Measurements from ENCODE around the gene NHSL2.

Gene NHSL2

DNA sequence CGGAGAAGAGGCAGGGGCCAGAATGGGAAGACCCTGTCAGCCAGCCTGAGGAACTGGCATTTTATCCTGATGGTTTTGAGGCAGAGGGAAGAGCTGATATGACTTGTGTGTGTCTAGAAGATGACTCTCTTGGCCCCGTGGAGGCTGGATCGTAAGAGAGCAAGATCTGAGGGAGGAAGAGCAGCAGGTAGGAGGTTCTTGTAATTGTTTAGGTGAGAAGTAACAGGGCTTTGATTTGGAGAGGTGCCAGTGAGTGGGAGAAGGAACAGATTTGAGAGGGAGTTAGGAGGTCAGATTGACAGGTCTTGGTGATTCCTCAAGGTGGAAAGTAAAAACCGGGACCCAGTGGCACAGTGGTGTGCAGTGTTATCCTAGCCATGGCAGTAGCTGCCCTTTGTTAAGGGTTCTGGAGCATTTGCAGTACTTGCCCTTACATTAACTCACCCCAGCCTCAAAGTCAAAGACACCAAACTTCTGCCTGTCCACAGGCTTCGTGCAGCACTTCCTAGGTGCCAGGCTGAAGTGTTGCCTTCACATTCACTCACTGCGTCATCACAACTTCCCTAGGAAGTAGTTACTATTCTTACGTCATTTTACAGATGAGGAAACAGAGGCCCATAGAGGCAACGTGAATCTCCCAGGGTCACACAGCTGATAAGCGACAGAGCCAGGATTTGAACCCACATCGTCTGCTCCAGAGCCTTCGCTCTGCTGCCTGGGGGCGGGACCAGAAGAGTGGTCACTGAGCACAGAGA, 197.4 kb downstream of the NHSL2 start:
- TF ChIP-seq, protein P1, sequence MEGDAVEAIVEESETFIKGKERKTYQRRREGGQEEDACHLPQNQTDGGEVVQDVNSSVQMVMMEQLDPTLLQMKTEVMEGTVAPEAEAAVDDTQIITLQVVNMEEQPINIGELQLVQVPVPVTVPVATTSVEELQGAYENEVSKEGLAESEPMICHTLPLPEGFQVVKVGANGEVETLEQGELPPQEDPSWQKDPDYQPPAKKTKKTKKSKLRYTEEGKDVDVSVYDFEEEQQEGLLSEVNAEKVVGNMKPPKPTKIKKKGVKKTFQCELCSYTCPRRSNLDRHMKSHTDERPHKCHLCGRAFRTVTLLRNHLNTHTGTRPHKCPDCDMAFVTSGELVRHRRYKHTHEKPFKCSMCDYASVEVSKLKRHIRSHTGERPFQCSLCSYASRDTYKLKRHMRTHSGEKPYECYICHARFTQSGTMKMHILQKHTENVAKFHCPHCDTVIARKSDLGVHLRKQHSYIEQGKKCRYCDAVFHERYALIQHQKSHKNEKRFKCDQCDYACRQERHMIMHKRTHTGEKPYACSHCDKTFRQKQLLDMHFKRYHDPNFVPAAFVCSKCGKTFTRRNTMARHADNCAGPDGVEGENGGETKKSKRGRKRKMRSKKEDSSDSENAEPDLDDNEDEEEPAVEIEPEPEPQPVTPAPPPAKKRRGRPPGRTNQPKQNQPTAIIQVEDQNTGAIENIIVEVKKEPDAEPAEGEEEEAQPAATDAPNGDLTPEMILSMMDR (IDR thresholded peaks at IDR 0.05; ENCODE audit: insufficient read depth, low read depth, low read length, missing control alignments): no peak
- no peak for DNase-seq (ENCODE audit: low read depth)
- no peak overlapping the region for H3K4me3 ChIP-seq (ENCODE audit: low read depth, low read length)

DNA sequence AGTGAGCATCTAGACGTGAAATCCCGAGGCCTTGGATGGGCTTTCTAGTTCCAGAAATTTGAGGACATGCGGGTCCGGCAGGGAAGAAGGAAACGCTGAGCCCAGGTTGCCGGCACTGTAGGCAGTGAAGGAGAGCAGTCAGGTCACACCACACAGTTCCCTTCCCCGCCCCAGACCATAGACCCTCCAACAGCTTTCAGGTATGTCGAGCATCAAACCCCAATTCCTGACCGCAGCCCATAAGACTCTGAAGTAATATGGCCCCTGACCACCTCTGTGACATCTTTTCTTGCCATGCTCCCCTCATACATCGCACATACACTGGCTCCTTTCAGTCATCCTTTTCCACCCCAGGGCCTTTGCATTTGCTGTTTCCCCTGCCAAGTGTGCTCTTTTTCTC, 198.0 kb downstream of the NHSL2 start:
- TF ChIP-seq, protein P1 (IDR thresholded peaks at IDR 0.05; ENCODE audit: insufficient read depth, low read depth, low read length, missing control alignments): no peak
- no peak for DNase-seq (ENCODE audit: low read depth)
- H3K4me3 ChIP-seq (ENCODE audit: low read depth, low read length): no peak overlapping the region

DNA sequence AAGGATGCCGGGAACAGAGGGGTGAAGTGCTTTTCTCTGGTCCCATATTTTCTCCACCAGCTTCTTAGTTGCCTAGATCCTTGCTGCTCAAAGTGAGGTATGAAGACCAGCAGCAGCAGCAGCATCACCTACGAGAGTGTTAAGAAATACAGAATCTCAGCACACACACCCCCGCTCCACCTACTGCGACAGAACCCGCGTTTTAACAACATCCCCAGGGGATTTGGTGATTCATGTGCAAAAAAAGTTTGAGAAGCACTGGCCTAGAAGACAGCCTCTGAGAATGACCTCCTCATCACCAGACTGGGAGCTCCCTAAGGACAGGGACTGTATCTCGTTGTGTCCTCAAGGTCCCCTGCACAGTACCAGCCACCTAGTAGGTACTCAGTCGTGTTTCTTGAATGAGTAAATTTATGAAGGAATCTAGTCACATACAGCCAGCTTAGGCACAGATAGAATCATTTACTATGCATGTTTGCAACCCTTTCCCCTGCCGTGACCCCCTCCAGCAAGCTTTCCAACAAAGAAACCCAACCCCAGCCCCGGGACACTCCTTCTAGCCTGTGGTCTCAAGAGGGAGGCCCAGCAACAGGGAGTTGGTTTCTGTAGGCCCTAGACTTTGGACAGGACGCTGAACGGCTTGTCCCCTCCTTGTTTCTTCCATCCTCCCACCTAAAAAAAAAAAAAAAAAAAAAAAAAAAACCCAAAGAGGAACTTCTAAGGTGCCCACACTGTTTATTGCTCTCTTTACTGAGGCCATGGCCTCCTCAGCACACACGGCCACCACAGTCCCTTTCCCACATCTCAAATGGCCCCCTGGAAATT, 199.6 kb downstream of the NHSL2 start:
- H3K4me3 ChIP-seq (ENCODE audit: low read depth, low read length): no peak overlapping the region
- TF ChIP-seq, protein P1 (IDR thresholded peaks at IDR 0.05; ENCODE audit: insufficient read depth, low read depth, low read length, missing control alignments): no peak
- no peak for DNase-seq (ENCODE audit: low read depth)

DNA sequence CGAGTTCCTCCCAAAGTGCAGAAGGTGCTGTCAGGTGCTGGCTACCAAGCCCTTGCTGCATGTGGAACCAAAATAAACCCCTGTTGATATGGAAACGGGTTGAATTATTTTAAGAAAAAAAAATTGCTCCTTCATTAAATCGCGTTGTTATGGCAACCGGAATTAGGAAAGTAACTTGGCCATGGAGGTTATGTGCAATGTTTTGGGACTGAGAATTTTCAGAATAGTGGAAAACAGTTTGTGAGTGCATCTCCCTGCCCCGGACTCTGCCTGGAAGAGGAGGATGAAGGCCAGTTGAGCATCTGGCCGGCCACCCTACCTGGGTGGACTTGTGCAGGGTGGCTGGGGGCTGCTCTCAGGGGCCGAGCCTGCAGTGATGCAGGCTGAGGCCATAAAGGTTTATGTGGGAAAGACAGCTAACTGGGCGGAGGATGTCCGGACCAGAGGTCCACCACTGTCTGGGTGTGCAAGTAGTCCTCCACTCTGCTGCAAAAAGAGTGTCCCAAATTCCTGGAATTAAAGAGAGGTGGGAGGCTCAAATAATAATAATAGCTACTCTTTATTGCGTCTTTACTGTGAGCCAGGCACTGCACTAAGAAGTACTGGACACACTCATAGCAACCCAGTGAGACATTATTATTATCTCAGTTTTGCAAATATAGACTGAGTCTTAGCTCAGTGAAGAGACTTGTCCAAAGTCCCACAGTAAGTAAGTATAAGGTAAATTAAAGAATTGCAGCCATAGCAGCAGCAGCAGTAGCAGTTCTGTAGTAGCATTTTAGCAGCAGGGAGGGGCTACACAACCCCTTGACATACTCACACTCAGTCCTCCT, 200.4 kb downstream of the NHSL2 start:
- no peak overlapping the region for H3K4me3 ChIP-seq (ENCODE audit: low read depth, low read length)
- no peak for DNase-seq (ENCODE audit: low read depth)
- TF ChIP-seq, protein P1 (IDR thresholded peaks at IDR 0.05; ENCODE audit: insufficient read depth, low read depth, low read length, missing control alignments): no peak

DNA sequence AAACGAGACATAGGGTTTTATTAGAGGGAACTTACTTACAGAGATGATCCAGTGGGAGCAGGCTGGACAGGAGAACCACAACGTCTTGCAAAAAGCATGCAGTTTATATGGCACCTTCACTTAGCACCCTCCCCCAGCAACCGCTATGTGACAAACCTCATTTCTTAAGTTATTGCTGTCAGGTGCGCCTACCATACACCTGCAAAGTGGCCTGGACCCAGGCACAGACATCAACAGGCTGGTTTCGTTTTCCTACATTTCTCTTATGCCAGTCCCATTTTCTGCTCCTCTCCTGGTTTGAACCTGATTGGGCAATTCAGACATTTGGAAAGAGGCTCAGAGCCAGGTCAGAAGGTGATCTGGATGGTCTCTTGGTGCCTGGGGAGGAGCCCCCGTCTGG, 202.8 kb downstream of the NHSL2 start:
- TF ChIP-seq, protein P1 (IDR thresholded peaks at IDR 0.05; ENCODE audit: insufficient read depth, low read depth, low read length, missing control alignments): no peak
- H3K4me3 ChIP-seq (ENCODE audit: low read depth, low read length): no peak overlapping the region
- DNase-seq (ENCODE audit: low read depth): no peak

DNA sequence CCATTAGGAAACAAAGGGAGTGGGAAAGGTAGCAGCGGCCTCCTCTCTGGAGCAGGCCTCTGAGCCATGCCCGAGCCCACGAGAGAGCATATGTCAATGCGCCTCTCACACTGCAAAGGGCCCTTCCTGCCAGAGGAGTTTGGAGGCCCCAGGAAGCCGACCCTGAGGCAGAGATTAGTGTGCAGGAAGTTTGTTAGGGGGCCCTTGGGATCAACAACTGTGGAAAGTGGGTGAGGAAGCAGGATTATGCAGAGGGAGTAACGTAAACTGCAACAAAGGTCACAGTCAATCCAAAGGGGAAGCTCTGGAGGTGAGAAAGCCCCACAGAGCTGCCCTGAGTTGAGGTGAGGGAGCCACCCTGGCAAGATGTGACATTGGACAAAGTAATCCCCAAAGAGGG, 203.7 kb downstream of the NHSL2 start:
- no peak overlapping the region for H3K4me3 ChIP-seq (ENCODE audit: low read depth, low read length)
- TF ChIP-seq, protein P1 (IDR thresholded peaks at IDR 0.05; ENCODE audit: insufficient read depth, low read depth, low read length, missing control alignments): no peak
- DNase-seq (ENCODE audit: low read depth): no peak
